GM23248 (cell line): ENCODE results near the gene FANCG.

Experiments used
- EZH2 ChIP-seq: fragments of 200-600 bp; sonication (generic); IDR thresholded peaks from 2 replicates; pipeline ENCODE4 v1.6.1; 2018; ENCODE audit warnings: antibody characterized with exemption, mild to moderate bottlenecking; ENCODE audit not compliant: insufficient read depth, poor library complexity, severe bottlenecking
- EZH2phosphoT487 ChIP-seq: fragments of 200-600 bp; sonication (generic); IDR thresholded peaks from 2 replicates; pipeline ENCODE4 v1.6.1; 2018; ENCODE audit warnings: antibody characterized with exemption, moderate library complexity, mild to moderate bottlenecking, low read depth; ENCODE audit not compliant: insufficient read depth

DNA sequence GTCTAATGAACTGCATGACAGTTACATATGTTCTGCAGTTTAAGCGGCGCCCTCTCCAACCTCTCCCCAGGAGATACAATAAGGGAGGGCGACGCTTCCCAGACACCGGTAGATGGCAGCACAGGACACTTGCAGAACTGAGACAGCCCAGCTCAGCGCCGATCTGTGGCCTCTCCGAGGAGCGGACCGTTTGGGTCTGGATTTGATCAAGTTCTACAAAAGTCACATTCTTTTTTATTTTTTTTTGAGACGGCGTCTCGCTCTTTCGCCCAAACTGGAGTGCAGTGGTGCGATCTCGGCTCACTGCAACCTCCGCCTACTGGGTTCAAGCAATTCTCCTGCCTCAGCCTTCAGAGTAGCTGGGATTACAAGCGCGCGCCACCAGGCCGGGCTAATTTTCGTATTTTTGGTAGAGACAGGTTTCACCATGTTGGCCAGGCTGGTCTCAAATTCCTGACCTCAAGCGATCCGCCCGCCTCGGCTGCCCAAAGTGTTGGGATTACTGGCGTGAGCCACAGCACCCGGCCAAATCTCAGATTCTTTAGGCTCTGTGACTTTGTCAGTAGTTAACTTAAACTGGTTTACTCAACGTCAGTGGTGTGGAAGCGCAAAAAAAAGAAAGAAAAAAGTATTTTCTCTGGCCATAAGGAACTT lies 37.3 kb upstream of the FANCG start:
- TF ChIP-seq EZH2 = no peak
- no peak for TF ChIP-seq EZH2phosphoT487
